ENCODE measurements around the gene TDRD6. TPM values are rescaled to one million over a fixed set of nuclear protein-coding genes. Genes with fewer than 3 reads are reported as not detected.
"Not testable (repeated sequence)": the region's sequence is repeated elsewhere in the genome, so short reads cannot be mapped to it uniquely, and the experiment has no call there.

TDRD6 gene
- polyA plus RNA-seq, 1 experiment, result not detected

GRCh38 chr6:46741910-46742309 is 54.2 kb downstream of the TDRD6 start:
- no peak for DNase-seq (ENCODE audit: low read depth, low spot score)
- Histone ChIP-seq H3K27ac (ENCODE audit: low read depth, low read length) (no peak overlapping the region), H3K27me3 (ENCODE audit: control insufficient read depth, insufficient read depth, low read length) (peaks cover 2% of the 10 kb centered on the region), H3K9me3 (ENCODE audit: control insufficient read depth, insufficient read depth, low read length) (no peaks in the 10 kb centered on the region), H3K4me3 (ENCODE audit: low read depth, low read length) (no peak overlapping the region)
- CTCF ChIA-PET, result no interaction called here
- no peak for TF ChIP-seq CTCF (IDR thresholded peaks at IDR 0.05; ENCODE audit: low read depth, low read length)
- POLR2A ChIA-PET, result no interaction called here

- DNase-seq (ENCODE audit: low read depth, low spot score), result no peak
- Histone ChIP-seq H3K27ac (ENCODE audit: low read depth, low read length) (no peak overlapping the region), H3K4me3 (ENCODE audit: low read depth, low read length) (no peak overlapping the region), H3K9me3 (ENCODE audit: control insufficient read depth, insufficient read depth, low read length) (no peaks in the 10 kb centered on the region), H3K27me3 (ENCODE audit: control insufficient read depth, insufficient read depth, low read length) (no peaks in the 10 kb centered on the region)
- ChIA-PET POLR2A (no interaction called here), CTCF (no interaction called here)
- TF ChIP-seq CTCF (IDR thresholded peaks at IDR 0.05; ENCODE audit: low read depth, low read length), result no peak
Measured at GRCh38 chr6:46743425-46744158, 55.9 kb downstream of the TDRD6 start.

- H3K4me3 ChIP-seq (ENCODE audit: low read depth, low read length); H3K9me3 ChIP-seq (ENCODE audit: control insufficient read depth, insufficient read depth, low read length); POLR2A ChIA-PET; DNase-seq (ENCODE audit: low read depth, low spot score); H3K27ac ChIP-seq (ENCODE audit: low read depth, low read length); H3K27me3 ChIP-seq (ENCODE audit: control insufficient read depth, insufficient read depth, low read length); CTCF ChIA-PET: not testable (repeated sequence)
Measured at GRCh38 chr6:46744159-46744725, 56.6 kb downstream of the TDRD6 start.

- no peak overlapping the region for H3K27ac ChIP-seq (ENCODE audit: low read depth, low read length)
- no peak overlapping the region for H3K4me3 ChIP-seq (ENCODE audit: low read depth, low read length)
- no peaks in the 10 kb centered on the region for H3K27me3 ChIP-seq (ENCODE audit: control insufficient read depth, insufficient read depth, low read length)
- ChIA-PET CTCF (interaction anchor here (0.7 kb wide), 1 partner anchor 10 kb away, joined by 3 read pairs; no protein-coding TSS in a partner anchor), POLR2A (no interaction called here)
- no peak for TF ChIP-seq CTCF (IDR thresholded peaks at IDR 0.05; ENCODE audit: low read depth, low read length)
- no peak for DNase-seq (ENCODE audit: low read depth, low spot score)
- no peaks in the 10 kb centered on the region for H3K9me3 ChIP-seq (ENCODE audit: control insufficient read depth, insufficient read depth, low read length)
Measured at GRCh38 chr6:46745973-46746372, 58.3 kb downstream of the TDRD6 start.

- CTCF ChIA-PET, result no interaction called here
- H3K9me3 ChIP-seq (ENCODE audit: control insufficient read depth, insufficient read depth, low read length), result no peaks in the 10 kb centered on the region
- H3K4me3 ChIP-seq (ENCODE audit: low read depth, low read length), result no peak within 1 kb of the TSS
- DNase-seq (ENCODE audit: low read depth, low spot score), result no peak
- POLR2A ChIA-PET, result no interaction called here
- no peak within 1 kb of the TSS for H3K27ac ChIP-seq (ENCODE audit: low read depth, low read length)
- TF ChIP-seq CTCF (IDR thresholded peaks at IDR 0.05; ENCODE audit: low read depth, low read length), result no peak
- H3K27me3 ChIP-seq (ENCODE audit: control insufficient read depth, insufficient read depth, low read length), result no peaks in the 10 kb centered on the region
Measured at GRCh38 chr6:46746696-46747095, 59.0 kb downstream of the TDRD6 start, which contains the start of gene ANKRD66. Gene ANKRD66, plus strand, starts transcription at chr6:46746933. Its CDS starts 5,016 bp downstream, at chr6:46751949.

Data from AG04450 (cell line).